Activated naive CD4-positive, alpha-beta T cell treated with anti-CD3 and anti-CD28 coated beads, Interleukin-2, amount 50 U/mL, for 24 hours (primary cell): ENCODE data around the gene ZMPSTE24.
"Not testable (repeated sequence)": the region's sequence is repeated elsewhere in the genome, so short reads cannot be mapped to it uniquely, and the experiment has no call there.

Experiments used
- H3K27ac Mint-ChIP-seq: one replicate; pipeline ENCODE4 v1.8.0; 2021; ENCODE audit warnings: mild to moderate bottlenecking, mixed read lengths
- H3K27me3 Mint-ChIP-seq: one replicate; pipeline ENCODE4 v1.8.0; 2021; ENCODE audit warnings: mixed read lengths
- H3K36me3 Mint-ChIP-seq: one replicate; pipeline ENCODE4 v1.8.0; 2021; ENCODE audit warnings: mixed read lengths
- H3K4me1 Mint-ChIP-seq: one replicate; pipeline ENCODE4 v1.8.0; 2021; ENCODE audit warnings: mixed read lengths
- H3K4me3 Mint-ChIP-seq: one replicate; pipeline ENCODE4 v1.8.0; 2021; ENCODE audit warnings: mild to moderate bottlenecking, mixed read lengths
- H3K9me3 Mint-ChIP-seq: one replicate; pipeline ENCODE4 v1.8.0; 2021; ENCODE audit warnings: mixed read lengths

The ZMPSTE24 gene

GRCh38 chr1:40316595-40317393 lies 58.8 kb downstream of the ZMPSTE24 start, which contains the start of gene COL9A2:
COL9A2 (minus strand) TSS chr1:40317286; CDS start chr1:40317197, 89 bp downstream.
- H3K27ac Mint-ChIP-seq = no peak within 1 kb of the TSS
- H3K36me3 Mint-ChIP-seq = no peaks in the 10 kb centered on the region
- peaks cover 10% of the 10 kb centered on the region for H3K27me3 Mint-ChIP-seq
- no peaks in the 10 kb centered on the region for H3K9me3 Mint-ChIP-seq
- peaks cover 38% of the 10 kb centered on the region for H3K4me1 Mint-ChIP-seq
- H3K4me3 Mint-ChIP-seq = peak within 1 kb of the TSS; percentile 88

GRCh38 chr1:40317394-40318074 lies 59.5 kb downstream of the ZMPSTE24 start:
- peaks cover 38% of the 10 kb centered on the region for H3K4me1 Mint-ChIP-seq
- H3K4me3 Mint-ChIP-seq = peak overlapping the region; percentile 86
- peaks cover 10% of the 10 kb centered on the region for H3K27me3 Mint-ChIP-seq
- no peaks in the 10 kb centered on the region for H3K36me3 Mint-ChIP-seq
- H3K9me3 Mint-ChIP-seq = no peaks in the 10 kb centered on the region
- no peak overlapping the region for H3K27ac Mint-ChIP-seq

GRCh38 chr1:40318476-40318875 lies 60.4 kb downstream of the ZMPSTE24 start:
- Mint-ChIP-seq H3K4me1 (peaks cover 33% of the 10 kb centered on the region), H3K36me3 (no peaks in the 10 kb centered on the region), H3K27me3 (peaks cover 10% of the 10 kb centered on the region), H3K27ac (peak overlapping the region; percentile 25), H3K9me3 (no peaks in the 10 kb centered on the region), H3K4me3 (no peak overlapping the region)

GRCh38 chr1:40318970-40319621 lies 61.1 kb downstream of the ZMPSTE24 start:
- Mint-ChIP-seq H3K27me3 (peaks cover 10% of the 10 kb centered on the region), H3K9me3 (no peaks in the 10 kb centered on the region), H3K27ac (no peak overlapping the region), H3K36me3 (no peaks in the 10 kb centered on the region), H3K4me3 (no peak overlapping the region), H3K4me1 (peaks cover 33% of the 10 kb centered on the region)

- not testable (repeated sequence) for H3K4me3 Mint-ChIP-seq, H3K27me3 Mint-ChIP-seq, H3K36me3 Mint-ChIP-seq, H3K9me3 Mint-ChIP-seq, H3K4me1 Mint-ChIP-seq, H3K27ac Mint-ChIP-seq
Measured at GRCh38 chr1:40331403-40331802, 73.4 kb downstream of the ZMPSTE24 start.

GRCh38 chr1:40332695-40333094 lies 74.7 kb downstream of the ZMPSTE24 start:
- Mint-ChIP-seq H3K27ac (no peak overlapping the region), H3K27me3 (no peaks in the 10 kb centered on the region), H3K36me3 (peaks cover 1% of the 10 kb centered on the region), H3K4me3 (no peak overlapping the region), H3K4me1 (no peaks in the 10 kb centered on the region), H3K9me3 (no peaks in the 10 kb centered on the region)

GRCh38 chr1:40337443-40337842 lies 79.4 kb downstream of the ZMPSTE24 start:
- Mint-ChIP-seq H3K27ac (no peak overlapping the region), H3K9me3 (peaks cover 4% of the 10 kb centered on the region), H3K4me1 (peaks cover 28% of the 10 kb centered on the region), H3K4me3 (no peak overlapping the region), H3K36me3 (peaks cover 3% of the 10 kb centered on the region), H3K27me3 (no peaks in the 10 kb centered on the region)

- Mint-ChIP-seq H3K27ac (no peak overlapping the region), H3K9me3 (peaks cover 4% of the 10 kb centered on the region), H3K4me3 (peak overlapping the region; percentile 37), H3K36me3 (peaks cover 3% of the 10 kb centered on the region), H3K27me3 (no peaks in the 10 kb centered on the region), H3K4me1 (peaks cover 35% of the 10 kb centered on the region)
Measured at GRCh38 chr1:40338745-40339419, 80.8 kb downstream of the ZMPSTE24 start.

- Mint-ChIP-seq H3K4me3 (no peak overlapping the region), H3K9me3 (peaks cover 4% of the 10 kb centered on the region), H3K36me3 (peaks cover 3% of the 10 kb centered on the region), H3K27ac (no peak overlapping the region), H3K27me3 (no peaks in the 10 kb centered on the region), H3K4me1 (peaks cover 43% of the 10 kb centered on the region)
Measured at GRCh38 chr1:40339420-40340323, 81.6 kb downstream of the ZMPSTE24 start.

GRCh38 chr1:40341491-40342380 lies 83.7 kb downstream of the ZMPSTE24 start:
- no peaks in the 10 kb centered on the region for H3K27me3 Mint-ChIP-seq
- peaks cover 1% of the 10 kb centered on the region for H3K36me3 Mint-ChIP-seq
- H3K9me3 Mint-ChIP-seq = peaks cover 4% of the 10 kb centered on the region
- no peak overlapping the region for H3K4me3 Mint-ChIP-seq
- H3K27ac Mint-ChIP-seq = peak overlapping the region; percentile 88
- H3K4me1 Mint-ChIP-seq = peaks cover 52% of the 10 kb centered on the region

GRCh38 chr1:40342381-40342717 lies 84.3 kb downstream of the ZMPSTE24 start:
- not testable (repeated sequence) for H3K9me3 Mint-ChIP-seq, H3K36me3 Mint-ChIP-seq, H3K27me3 Mint-ChIP-seq, H3K4me3 Mint-ChIP-seq
- H3K4me1 Mint-ChIP-seq = peaks cover 52% of the 10 kb centered on the region
- peak overlapping the region; percentile 88 for H3K27ac Mint-ChIP-seq
